ENCODE measurements around the gene XCL2.

DNA sequence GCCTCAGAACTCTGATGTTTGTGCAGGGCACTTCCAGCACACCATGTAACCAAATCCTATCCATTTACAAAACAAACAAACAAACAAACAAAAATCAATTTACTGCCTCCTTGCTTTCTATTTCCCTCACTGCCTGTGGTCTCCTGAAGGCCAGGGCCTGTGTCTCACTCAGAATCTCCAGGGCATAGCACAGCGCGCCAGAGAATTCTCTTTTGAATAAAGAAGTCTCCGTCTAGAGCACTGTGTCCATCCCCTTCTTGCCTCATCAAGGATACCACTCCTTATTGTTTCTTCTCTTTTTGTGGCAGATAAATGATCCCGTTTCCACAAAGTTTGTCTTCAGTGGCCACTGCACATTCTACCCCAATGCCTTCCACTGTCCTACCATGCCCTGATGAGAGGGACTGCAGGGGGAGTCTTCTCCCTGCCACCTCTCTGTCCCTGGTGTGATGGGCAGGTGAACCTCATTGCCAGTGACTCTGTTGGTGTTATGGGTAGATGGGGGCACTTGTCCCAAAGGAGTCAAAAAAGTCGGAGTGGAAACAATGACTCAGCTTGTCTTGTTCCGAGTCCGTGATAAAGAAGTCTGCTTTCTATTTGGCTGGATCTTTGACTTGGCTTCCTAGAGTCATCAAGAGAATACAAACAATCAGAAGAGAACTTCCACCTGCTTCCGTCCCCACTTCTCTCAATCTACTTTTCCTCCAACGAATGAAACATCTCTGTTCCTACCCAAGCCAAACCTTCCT, 30.0 kb downstream of the XCL2 start:
- no peak for TF ChIP-seq EZH2 (IDR thresholded peaks at IDR 0.05; ENCODE audit: borderline replicate concordance, low read length)
- TF ChIP-seq, protein P1, sequence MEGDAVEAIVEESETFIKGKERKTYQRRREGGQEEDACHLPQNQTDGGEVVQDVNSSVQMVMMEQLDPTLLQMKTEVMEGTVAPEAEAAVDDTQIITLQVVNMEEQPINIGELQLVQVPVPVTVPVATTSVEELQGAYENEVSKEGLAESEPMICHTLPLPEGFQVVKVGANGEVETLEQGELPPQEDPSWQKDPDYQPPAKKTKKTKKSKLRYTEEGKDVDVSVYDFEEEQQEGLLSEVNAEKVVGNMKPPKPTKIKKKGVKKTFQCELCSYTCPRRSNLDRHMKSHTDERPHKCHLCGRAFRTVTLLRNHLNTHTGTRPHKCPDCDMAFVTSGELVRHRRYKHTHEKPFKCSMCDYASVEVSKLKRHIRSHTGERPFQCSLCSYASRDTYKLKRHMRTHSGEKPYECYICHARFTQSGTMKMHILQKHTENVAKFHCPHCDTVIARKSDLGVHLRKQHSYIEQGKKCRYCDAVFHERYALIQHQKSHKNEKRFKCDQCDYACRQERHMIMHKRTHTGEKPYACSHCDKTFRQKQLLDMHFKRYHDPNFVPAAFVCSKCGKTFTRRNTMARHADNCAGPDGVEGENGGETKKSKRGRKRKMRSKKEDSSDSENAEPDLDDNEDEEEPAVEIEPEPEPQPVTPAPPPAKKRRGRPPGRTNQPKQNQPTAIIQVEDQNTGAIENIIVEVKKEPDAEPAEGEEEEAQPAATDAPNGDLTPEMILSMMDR (IDR thresholded peaks at IDR 0.05; ENCODE audit: low read length) = no peak

Data from OCI-LY1 (cell line).